HG03095 (cell line): ENCODE measurements around the gene MAPKAP1.
"Not testable (repeated sequence)": the region's sequence is repeated elsewhere in the genome, so short reads cannot be mapped to it uniquely, and the experiment has no call there.

Source experiments
- ATAC-seq: cut with Tn5 transposase; IDR thresholded peaks from one replicate; pipeline ENCODE4 v1.9.1; 2021; ENCODE audit warnings: moderate library complexity; ENCODE audit not compliant: unreplicated experiment

MAPKAP1 gene

GRCh38 chr9:125611121-125611765 is 95.8 kb downstream of the MAPKAP1 start:
- no peak for ATAC-seq

- no peak for ATAC-seq
Measured at GRCh38 chr9:125609744-125610143, 97.3 kb downstream of the MAPKAP1 start.

- no peak for ATAC-seq
Measured at GRCh38 chr9:125608489-125609224, 98.4 kb downstream of the MAPKAP1 start.

- no peak for ATAC-seq
Measured at GRCh38 chr9:125604196-125604595, 102.8 kb downstream of the MAPKAP1 start.

- ATAC-seq: no peak
Measured at GRCh38 chr9:125603478-125604021, 103.5 kb downstream of the MAPKAP1 start.

GRCh38 chr9:125601961-125602360 is 105.0 kb downstream of the MAPKAP1 start:
- no peak for ATAC-seq

- no peak for ATAC-seq
Measured at GRCh38 chr9:125600194-125600593, 106.8 kb downstream of the MAPKAP1 start.

GRCh38 chr9:125594223-125594610 is 112.8 kb downstream of the MAPKAP1 start:
- no peak for ATAC-seq

GRCh38 chr9:125593581-125594222 is 113.3 kb downstream of the MAPKAP1 start:
- no peak for ATAC-seq

- ATAC-seq: no peak
Measured at GRCh38 chr9:125591888-125592287, 115.1 kb downstream of the MAPKAP1 start.

GRCh38 chr9:125591245-125591644 is 115.8 kb downstream of the MAPKAP1 start:
- no peak for ATAC-seq

GRCh38 chr9:125589287-125589686 is 117.7 kb downstream of the MAPKAP1 start:
- ATAC-seq: no peak

- ATAC-seq: no peak
Measured at GRCh38 chr9:125587819-125588460, 119.1 kb downstream of the MAPKAP1 start.

- no peak for ATAC-seq
Measured at GRCh38 chr9:125586172-125586511, 120.9 kb downstream of the MAPKAP1 start.

- no peak for ATAC-seq
Measured at GRCh38 chr9:125585503-125586171, 121.4 kb downstream of the MAPKAP1 start.

GRCh38 chr9:125580701-125581286 is 126.2 kb downstream of the MAPKAP1 start:
- no peak for ATAC-seq

- ATAC-seq: no peak
Measured at GRCh38 chr9:125579030-125579932, 127.7 kb downstream of the MAPKAP1 start.

- no peak for ATAC-seq
Measured at GRCh38 chr9:125574126-125574877, 132.7 kb downstream of the MAPKAP1 start.

GRCh38 chr9:125572461-125572860 is 134.5 kb downstream of the MAPKAP1 start:
- not testable (repeated sequence) for ATAC-seq
